Endothelial cell (in vitro differentiated cells): ENCODE measurements around the gene RELB. TPM values are rescaled to one million over a fixed set of nuclear protein-coding genes. Genes with fewer than 3 reads are reported as not detected.
A peak's percentile ranks its signal among the peaks of the same experiment; 100 is the strongest.

Source experiments
- DNase-seq: peaks from one replicate; pipeline ENCODE4 v3.0.0; 2021; ENCODE audit warnings: low spot score
- H3K27ac Mint-ChIP-seq: one replicate; pipeline ENCODE4 v1.8.0; 2021; ENCODE audit warnings: mixed read lengths, inconsistent platforms; ENCODE audit not compliant: unreplicated experiment
- H3K27me3 Mint-ChIP-seq: one replicate; pipeline ENCODE4 v1.8.0; 2021; ENCODE audit warnings: mild to moderate bottlenecking, moderate library complexity, mixed read lengths, inconsistent platforms; ENCODE audit not compliant: unreplicated experiment
- H3K36me3 Mint-ChIP-seq: one replicate; pipeline ENCODE4 v1.8.0; 2021; ENCODE audit warnings: mild to moderate bottlenecking, low read depth, mixed read lengths, inconsistent platforms; ENCODE audit not compliant: unreplicated experiment
- H3K4me1 Mint-ChIP-seq: one replicate; pipeline ENCODE4 v1.8.0; 2021; ENCODE audit warnings: mild to moderate bottlenecking, mixed read lengths, inconsistent platforms; ENCODE audit not compliant: unreplicated experiment
- H3K4me3 Mint-ChIP-seq: one replicate; pipeline ENCODE4 v1.8.0; 2021; ENCODE audit warnings: mild to moderate bottlenecking, mixed read lengths, inconsistent platforms; ENCODE audit not compliant: unreplicated experiment
- H3K9me3 Mint-ChIP-seq: one replicate; pipeline ENCODE4 v1.8.0; 2021; ENCODE audit warnings: mixed read lengths, inconsistent platforms; ENCODE audit not compliant: unreplicated experiment
- CTCF ChIP-seq: fragments of 200-600 bp; sonication (generic); IDR thresholded peaks from one replicate; pipeline ENCODE4 v1.5.0; 2021; ENCODE audit warnings: antibody characterized with exemption; ENCODE audit not compliant: unreplicated experiment
- total RNA-seq: library from RNA; stranded (reverse); fragmentation: NEBNext Ultra II Directional; extraction: Animal tissue kit (Norgen Biotek cat#: 25700); gene quantifications from one replicate; pipeline ENCODE4 v1.2.1, GENCODE V29; 2021; ENCODE audit not compliant: unreplicated experiment

The RELB gene
- total RNA-seq, 1 donor from 2014 or later, result 8.2 TPM

GRCh38 chr19:44986389-44986788, 14.9 kb upstream of the RELB start:
- H3K27ac Mint-ChIP-seq, result no peak overlapping the region
- H3K4me1 Mint-ChIP-seq, result no peaks in the 10 kb centered on the region
- no peak for TF ChIP-seq CTCF
- H3K9me3 Mint-ChIP-seq, result no peaks in the 10 kb centered on the region
- no peak for DNase-seq
- no peak overlapping the region for H3K4me3 Mint-ChIP-seq
- H3K36me3 Mint-ChIP-seq, result peaks cover 29% of the 10 kb centered on the region
- peaks cover 8% of the 10 kb centered on the region for H3K27me3 Mint-ChIP-seq

GRCh38 chr19:44987148-44987675, 14.1 kb upstream of the RELB start:
- H3K4me1 Mint-ChIP-seq, result no peaks in the 10 kb centered on the region
- DNase-seq, result no peak
- H3K36me3 Mint-ChIP-seq, result peaks cover 36% of the 10 kb centered on the region
- no peak overlapping the region for H3K4me3 Mint-ChIP-seq
- H3K27ac Mint-ChIP-seq, result no peak overlapping the region
- H3K27me3 Mint-ChIP-seq, result peaks cover 10% of the 10 kb centered on the region
- no peak for TF ChIP-seq CTCF
- no peaks in the 10 kb centered on the region for H3K9me3 Mint-ChIP-seq

GRCh38 chr19:44988273-44988672, 13.0 kb upstream of the RELB start:
- TF ChIP-seq CTCF, result no peak
- peaks cover 10% of the 10 kb centered on the region for H3K27me3 Mint-ChIP-seq

GRCh38 chr19:44988896-44989556, 12.2 kb upstream of the RELB start:
- H3K9me3 Mint-ChIP-seq, result no peaks in the 10 kb centered on the region
- H3K4me3 Mint-ChIP-seq, result no peak overlapping the region
- TF ChIP-seq CTCF, result peak; percentile 65
- peaks cover 10% of the 10 kb centered on the region for H3K27me3 Mint-ChIP-seq
- no peaks in the 10 kb centered on the region for H3K4me1 Mint-ChIP-seq
- DNase-seq, result peak; percentile 75
- H3K36me3 Mint-ChIP-seq, result peaks cover 36% of the 10 kb centered on the region
- peak overlapping the region; percentile 48 for H3K27ac Mint-ChIP-seq

More at GRCh38 chr19:44988273-44988672, 13.0 kb upstream of the RELB start:
- no peaks in the 10 kb centered on the region for H3K4me1 Mint-ChIP-seq
- no peak overlapping the region for H3K27ac Mint-ChIP-seq
- DNase-seq, result no peak
- peaks cover 36% of the 10 kb centered on the region for H3K36me3 Mint-ChIP-seq
- no peaks in the 10 kb centered on the region for H3K9me3 Mint-ChIP-seq
- H3K4me3 Mint-ChIP-seq, result no peak overlapping the region

GRCh38 chr19:44990459-44990858, 10.8 kb upstream of the RELB start:
- H3K27me3 Mint-ChIP-seq, result peaks cover 10% of the 10 kb centered on the region
- no peak overlapping the region for H3K27ac Mint-ChIP-seq
- no peaks in the 10 kb centered on the region for H3K4me1 Mint-ChIP-seq
- H3K36me3 Mint-ChIP-seq, result peaks cover 36% of the 10 kb centered on the region
- no peak for TF ChIP-seq CTCF
- no peaks in the 10 kb centered on the region for H3K9me3 Mint-ChIP-seq
- DNase-seq, result no peak
- H3K4me3 Mint-ChIP-seq, result no peak overlapping the region
